Right lobe of liver (tissue), 6 donors: Measurements from ENCODE around the gene MET. TPM values are rescaled to one million over a fixed set of nuclear protein-coding genes. Genes with fewer than 3 reads are reported as not detected.
A peak's percentile ranks its signal among the peaks of the same experiment; 100 is the strongest.

Source experiments
- ATAC-seq, 4 donors: fragments of 200-7000 bp; cut with Tn5 transposase; one replicate each; pipeline ENCODE4 v1.9.1; 2020; ENCODE audit warnings: mild to moderate bottlenecking in 4 of 4, moderate library complexity in 4 of 4
- DNase-seq, 3 donors: peaks; one replicate each; pipeline ENCODE4 v3.0.0-alpha.2; 2020
- H3K27ac ChIP-seq, 3 donors: fragments of 200-600 bp; one replicate each; pipeline ENCODE4 v1.8.0; 2022
- H3K27me3 ChIP-seq, 2 donors: fragments of 200-600 bp; one replicate each; pipeline ENCODE4 v1.8.0; 2022
- H3K36me3 ChIP-seq, 4 donors: fragments of 200-600 bp; sonication (generic) in 1 of 4; one replicate each; pipeline versions ENCODE4 v1.5.1 to v1.8.0; 2017 to 2022; ENCODE audit warnings: control low read depth in 1 of 4
- H3K4me1 ChIP-seq, 4 donors: fragments of 200-600 bp; sonication (generic) in 1 of 4; one replicate each; pipeline versions ENCODE4 v1.5.1 to v1.8.0; 2017 to 2022; ENCODE audit warnings: control low read depth in 1 of 4
- H3K4me3 ChIP-seq, 3 donors: fragments of 200-600 bp; one replicate each; pipeline ENCODE4 v1.8.0; 2022
- H3K9me3 ChIP-seq, 4 donors: fragments of 200-600 bp; sonication (generic) in 1 of 4; one replicate each; pipeline versions ENCODE4 v1.5.1 to v1.8.0; 2017 to 2022; ENCODE audit warnings: control low read depth in 1 of 4
- CTCF ChIP-seq, 4 donors: fragments of 200-600 bp in 3 of 4; fragments of 450-650 bp in 1 of 4; IDR thresholded peaks; one replicate each; pipeline versions ENCODE4 v1.5.1 to v1.8.0; 2016 to 2022; ENCODE audit warnings: antibody characterized with exemption in 4 of 4, mild to moderate bottlenecking in 2 of 4
- POLR2A ChIP-seq: fragments of 450-650 bp; IDR thresholded peaks from one replicate; pipeline ENCODE4 v1.6.1; 2017; ENCODE audit warnings: antibody characterized with exemption, mild to moderate bottlenecking
- WGBS: methylation state at CpG from one replicate; pipeline ENCODE4 v1.1.6; 2018; ENCODE audit warnings: low coverage, low lambda C conversion rate; ENCODE audit not compliant: insufficient coverage; ENCODE audit errors: missing lambda C conversion rate; 5-methylcytosine and 5-hydroxymethylcytosine counted together
- intact Hi-C, 2 donors: fragments of 100-400 bp; cut with DNase I; formaldehyde crosslinking; loops; one replicate each; pipeline versions ENCODE4 v1.11.2 to v1.14.1; 2022
- total RNA-seq, 6 experiments: library from RNA; depleted of rRNA in 2 of 6; stranded (reverse); fragments of >200 nt in 2 of 6; fragmentation: NEBNext Ultra II Directional in 3 of 6; extraction: Animal tissue kit (Norgen Biotek cat#: 25700) in 3 of 6; gene quantifications; one replicate each; pipeline versions ENCODE4 v1.1.0 to v1.2.4, GENCODE V29; 2016 to 2023
- donor health status: DM: no; HTN: yes; CAD: no.
- donor health status: DM: no; HTN: no; CAD: no.
- donor health status: DM: no; HTN: no; CAD: no.
- donor health status: DM: no; HTN: yes; CAD: no.
- donor health status: DM: no; HTN: yes; CAD: no.

MET gene
- total RNA-seq, 6 experiments from 2014 or later, result 32.9 to 45.2 (median 37.2) TPM

- Histone ChIP-seq H3K4me1 (no peaks in the 10 kb centered on the region), H3K27ac (no peak overlapping the region), H3K4me3 (no peak overlapping the region), H3K9me3 (no peaks in the 10 kb centered on the region), H3K27me3 (no peaks in the 10 kb centered on the region), H3K36me3 (peaks cover 0 to 4% (median 0%) of the 10 kb centered on the region in 4 donors)
- intact Hi-C loops, result no loop called here
- TF ChIP-seq POLR2A, result no peak
- 40% methylated on average over 5 of the region's 9 CpGs for WGBS
- DNase-seq (peak; percentile 51 to 80 (median 66)), ATAC-seq (peak; percentile 92 to 98 (median 96))
Measured at GRCh38 chr7:116834815-116835504, 163.0 kb downstream of the MET start.

GRCh38 chr7:116836048-116836447 lies 164.1 kb downstream of the MET start:
- Histone ChIP-seq H3K4me1 (no peaks in the 10 kb centered on the region), H3K4me3 (no peak overlapping the region), H3K9me3 (no peaks in the 10 kb centered on the region), H3K27me3 (no peaks in the 10 kb centered on the region), H3K27ac (no peak overlapping the region), H3K36me3 (peaks cover 0 to 4% (median 0%) of the 10 kb centered on the region in 4 donors)
- 54% methylated on average over 1 of the region's 2 CpGs for WGBS
- intact Hi-C loops, result no loop called here
- no peak for ATAC-seq
- no peak for DNase-seq
- TF ChIP-seq POLR2A (no peak), CTCF (IDR thresholded peaks at IDR 0.05) (no peak)

GRCh38 chr7:116836911-116837310 lies 164.9 kb downstream of the MET start:
- intact Hi-C loops, result no loop called here
- no peaks in the 10 kb centered on the region for H3K4me1 ChIP-seq
- no peaks in the 10 kb centered on the region for H3K27me3 ChIP-seq
- WGBS, result 97% methylated on average over 4 of the region's 4 CpGs
- H3K4me3 ChIP-seq, result no peak overlapping the region
- peaks cover 0 to 4% (median 0%) of the 10 kb centered on the region in 4 donors for H3K36me3 ChIP-seq
- ATAC-seq (no peak), DNase-seq (no peak)
- H3K9me3 ChIP-seq, result no peaks in the 10 kb centered on the region
- no peak for TF ChIP-seq POLR2A
- TF ChIP-seq CTCF (IDR thresholded peaks at IDR 0.05), result no peak
- H3K27ac ChIP-seq, result no peak overlapping the region

GRCh38 chr7:116837586-116837985 lies 165.6 kb downstream of the MET start:
- DNase-seq (no peak), ATAC-seq (no peak)
- peaks cover 0 to 4% (median 0%) of the 10 kb centered on the region in 4 donors for H3K36me3 ChIP-seq
- H3K27ac ChIP-seq, result no peak overlapping the region
- intact Hi-C loops, result no loop called here
- no peaks in the 10 kb centered on the region for H3K9me3 ChIP-seq
- WGBS, result 94% methylated on average over 3 of the region's 3 CpGs
- TF ChIP-seq CTCF (IDR thresholded peaks at IDR 0.05), result no peak
- no peak for TF ChIP-seq POLR2A
- H3K4me3 ChIP-seq, result no peak overlapping the region
- H3K27me3 ChIP-seq, result no peaks in the 10 kb centered on the region
- H3K4me1 ChIP-seq, result no peaks in the 10 kb centered on the region

- Histone ChIP-seq H3K36me3 (peaks cover 0 to 4% (median 0%) of the 10 kb centered on the region in 4 donors), H3K4me1 (no peaks in the 10 kb centered on the region), H3K4me3 (no peak overlapping the region), H3K9me3 (no peaks in the 10 kb centered on the region), H3K27ac (no peak overlapping the region), H3K27me3 (no peaks in the 10 kb centered on the region)
- intact Hi-C loops, result no loop called here
- ATAC-seq, result no peak
- no peak for DNase-seq
- 71% methylated on average over 4 of the region's 5 CpGs for WGBS
- TF ChIP-seq CTCF (IDR thresholded peaks at IDR 0.05) (no peak), POLR2A (no peak)
Measured at GRCh38 chr7:116840256-116840655, 168.3 kb downstream of the MET start.
